GM18873 (cell line): ENCODE results near the gene FRRS1L.
"Not testable (repeated sequence)": the region's sequence is repeated elsewhere in the genome, so short reads cannot be mapped to it uniquely, and the experiment has no call there.

Experiments
- ATAC-seq: cut with Tn5 transposase; IDR thresholded peaks from one replicate; pipeline ENCODE4 v1.9.1; 2021; ENCODE audit warnings: mild to moderate bottlenecking, moderate library complexity, moderate number of reproducible peaks; ENCODE audit not compliant: unreplicated experiment, low FRiP score

The FRRS1L gene

GRCh38 chr9:109139851-109140250 is 27.2 kb downstream of the FRRS1L start:
- no peak for ATAC-seq

- ATAC-seq = no peak
These were observed 28.6 kb downstream of the FRRS1L start for GRCh38 chr9:109138421-109138820.

GRCh38 chr9:109134167-109134578 is 32.9 kb downstream of the FRRS1L start:
- no peak for ATAC-seq

DNA sequence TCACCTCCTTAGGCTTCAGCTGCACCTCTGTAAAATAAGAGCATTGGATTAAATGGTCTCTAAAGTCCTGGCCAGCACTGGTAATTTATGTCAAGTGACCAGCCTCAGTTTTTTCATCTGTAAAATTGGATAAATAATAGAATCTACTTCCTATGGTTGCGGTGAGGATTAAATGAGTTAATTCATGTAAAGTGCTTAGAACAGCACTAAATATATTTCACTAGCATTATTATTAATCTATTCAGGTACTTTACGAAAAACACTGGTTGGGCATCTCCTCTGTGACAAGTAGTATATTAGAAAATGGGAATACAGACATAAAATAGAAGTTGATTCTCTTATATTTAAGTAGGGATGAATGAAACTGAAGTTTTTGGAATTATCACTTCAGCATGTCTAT is 33.5 kb downstream of the FRRS1L start:
- no peak for ATAC-seq

DNA sequence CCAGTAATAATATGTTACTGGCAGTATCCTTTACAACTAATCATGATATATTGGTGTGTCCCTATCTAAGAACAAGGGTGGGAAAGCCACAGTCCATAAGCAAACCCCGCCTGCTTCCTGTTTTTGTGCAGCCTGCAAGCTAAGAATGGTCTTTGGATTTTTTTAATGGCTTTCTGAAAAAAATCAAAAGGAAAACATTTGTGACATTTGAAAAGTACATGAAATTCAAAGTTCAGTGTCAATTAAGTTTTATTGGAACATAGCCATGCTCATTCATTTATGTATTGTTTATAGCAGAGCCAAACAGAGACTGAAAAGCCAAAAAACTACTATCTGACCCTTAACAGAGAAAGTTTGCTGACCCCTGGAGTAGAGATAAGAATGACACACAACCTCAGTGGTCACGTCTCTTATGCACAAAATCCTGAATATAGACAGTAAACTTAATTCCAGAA is 34.5 kb downstream of the FRRS1L start:
- ATAC-seq = no peak

- no peak for ATAC-seq
These were observed 37.4 kb downstream of the FRRS1L start for GRCh38 chr9:109129470-109130197.

GRCh38 chr9:109126671-109127070 is 40.4 kb downstream of the FRRS1L start:
- ATAC-seq = not testable (repeated sequence)

DNA sequence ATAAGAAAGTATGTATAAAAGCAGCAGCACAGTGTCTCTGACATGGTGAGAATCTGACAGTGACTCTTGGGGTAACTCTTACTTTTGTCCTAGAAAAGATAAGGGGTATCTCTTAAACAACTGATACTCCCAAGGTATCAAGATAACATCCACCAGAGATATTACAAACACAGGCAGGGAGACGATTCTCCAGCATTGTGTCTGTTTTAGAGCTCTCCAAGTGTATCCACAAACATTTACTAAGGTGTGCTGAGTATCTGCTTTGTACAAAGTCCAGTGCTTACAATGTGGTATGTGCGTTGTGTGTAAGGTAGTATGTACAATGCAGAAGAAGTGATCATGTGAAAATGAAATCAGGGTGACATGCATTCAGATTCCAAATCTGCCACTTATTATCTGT is 42.9 kb downstream of the FRRS1L start:
- ATAC-seq = no peak

- peak; percentile 30 for ATAC-seq
These were observed 44.1 kb downstream of the FRRS1L start for GRCh38 chr9:109122726-109123621.

GRCh38 chr9:109121232-109121796 is 45.7 kb downstream of the FRRS1L start:
- no peak for ATAC-seq

GRCh38 chr9:109120204-109120789 is 46.8 kb downstream of the FRRS1L start:
- ATAC-seq = no peak

DNA sequence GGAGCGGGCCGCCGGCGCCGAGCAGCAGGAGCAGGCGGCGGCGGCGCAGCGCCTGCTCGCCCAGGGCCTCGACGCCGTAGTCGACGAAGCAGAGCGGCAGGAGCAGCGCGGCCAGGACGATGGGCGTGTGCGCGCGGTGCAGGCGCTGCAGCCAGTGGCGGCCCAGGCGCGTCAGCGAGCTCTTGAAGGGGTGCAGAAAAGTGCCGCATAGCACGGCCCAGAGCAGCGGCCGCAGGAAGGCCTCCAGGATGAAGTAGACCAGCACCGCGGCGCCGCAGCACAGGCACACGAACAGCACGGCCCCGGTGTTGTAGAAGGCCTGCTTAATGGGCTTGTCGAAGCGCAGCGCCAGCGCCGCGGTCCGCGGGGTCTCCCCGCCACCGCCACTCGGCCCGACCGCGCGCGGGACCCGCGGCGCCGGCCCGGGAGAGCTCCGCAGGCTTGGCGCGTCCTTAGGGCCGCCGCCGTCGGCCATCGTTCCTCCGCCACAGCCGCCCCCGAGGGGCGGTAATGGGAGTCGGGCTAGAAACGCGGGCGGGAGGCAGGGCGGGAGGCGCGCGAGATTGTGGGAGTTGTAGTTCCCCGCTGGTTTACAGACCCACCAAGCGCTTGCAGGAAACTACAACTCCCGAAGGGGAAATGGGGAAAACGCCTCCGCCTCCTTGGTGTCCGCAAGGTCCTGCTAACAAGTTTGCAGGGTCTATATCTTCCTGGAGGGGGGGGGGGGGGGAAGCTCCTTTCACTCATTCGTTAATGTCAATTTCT is 47.4 kb downstream of the FRRS1L start, which contains the start of gene TMEM245:
Gene TMEM245, minus strand, starts transcription at position 509 of the 765 bp plus-strand sequence. Its CDS starts 34 bp downstream, at position 475.
- ATAC-seq = peak; percentile 91

- peak; percentile 4 for ATAC-seq
These were observed 48.1 kb downstream of the FRRS1L start for GRCh38 chr9:109118808-109119438.

DNA sequence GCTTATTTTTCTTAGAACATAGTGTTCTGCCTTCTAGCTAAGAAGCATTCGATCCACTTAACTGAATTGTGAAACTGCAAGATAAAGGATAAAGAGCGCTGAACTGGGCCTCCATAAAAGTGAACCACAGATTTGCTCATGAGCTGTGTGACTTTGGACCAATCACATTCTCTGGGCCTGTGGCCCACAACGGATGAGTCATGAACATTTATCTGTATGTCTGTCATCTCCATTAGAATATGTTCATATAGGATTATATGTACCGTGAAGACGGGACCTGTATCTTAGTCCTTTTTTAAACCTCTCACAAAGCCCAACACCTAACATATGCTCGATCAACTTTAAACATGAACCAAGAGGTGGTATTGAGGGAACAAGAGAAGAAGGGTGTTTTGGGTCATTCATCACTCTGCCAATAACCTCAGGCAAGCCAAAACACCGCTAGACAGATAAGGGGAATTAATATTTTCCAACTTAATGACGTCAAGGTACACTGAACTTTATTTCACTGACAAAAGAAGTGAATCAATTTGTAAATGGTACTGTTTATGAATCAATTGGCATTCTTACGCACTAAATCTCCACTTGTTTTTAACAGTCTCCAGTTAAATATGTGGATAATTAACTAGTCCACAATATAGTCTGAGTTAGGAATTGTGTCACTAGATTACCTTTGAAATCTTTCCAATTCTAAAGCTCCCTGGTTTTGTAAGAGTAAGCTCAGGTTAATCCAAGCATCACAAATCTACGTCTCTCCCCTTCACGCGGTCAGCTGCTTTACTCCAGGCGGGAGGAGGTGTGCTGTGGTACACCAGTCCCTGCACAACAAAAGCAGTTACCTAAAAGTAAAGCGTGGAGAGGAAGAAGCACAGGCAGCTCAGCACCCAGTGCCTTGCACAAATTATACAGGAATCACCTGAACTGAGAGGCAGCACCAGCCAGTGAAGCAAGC is 48.9 kb downstream of the FRRS1L start:
- no peak for ATAC-seq

GRCh38 chr9:109115931-109116526 is 51.0 kb downstream of the FRRS1L start:
- ATAC-seq = no peak

DNA sequence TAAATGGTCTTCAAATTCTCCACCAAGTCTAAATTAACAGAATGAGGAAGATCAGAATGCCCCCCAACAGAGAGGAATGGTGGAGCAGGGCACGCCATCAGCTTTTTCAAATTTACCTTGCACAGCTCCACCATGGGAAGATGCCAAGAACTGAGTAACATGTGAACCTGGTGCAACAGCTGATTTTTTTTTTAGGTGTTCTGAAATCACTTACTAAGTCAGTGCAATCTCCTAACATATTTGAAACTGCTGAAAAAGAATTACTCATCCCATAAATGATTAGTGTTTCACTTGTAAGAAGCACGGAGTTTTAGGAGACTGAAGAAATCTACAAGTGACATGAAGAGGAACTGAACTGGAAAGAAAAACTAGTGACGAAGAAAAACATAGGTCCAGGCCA is 52.4 kb downstream of the FRRS1L start:
- ATAC-seq = no peak

DNA sequence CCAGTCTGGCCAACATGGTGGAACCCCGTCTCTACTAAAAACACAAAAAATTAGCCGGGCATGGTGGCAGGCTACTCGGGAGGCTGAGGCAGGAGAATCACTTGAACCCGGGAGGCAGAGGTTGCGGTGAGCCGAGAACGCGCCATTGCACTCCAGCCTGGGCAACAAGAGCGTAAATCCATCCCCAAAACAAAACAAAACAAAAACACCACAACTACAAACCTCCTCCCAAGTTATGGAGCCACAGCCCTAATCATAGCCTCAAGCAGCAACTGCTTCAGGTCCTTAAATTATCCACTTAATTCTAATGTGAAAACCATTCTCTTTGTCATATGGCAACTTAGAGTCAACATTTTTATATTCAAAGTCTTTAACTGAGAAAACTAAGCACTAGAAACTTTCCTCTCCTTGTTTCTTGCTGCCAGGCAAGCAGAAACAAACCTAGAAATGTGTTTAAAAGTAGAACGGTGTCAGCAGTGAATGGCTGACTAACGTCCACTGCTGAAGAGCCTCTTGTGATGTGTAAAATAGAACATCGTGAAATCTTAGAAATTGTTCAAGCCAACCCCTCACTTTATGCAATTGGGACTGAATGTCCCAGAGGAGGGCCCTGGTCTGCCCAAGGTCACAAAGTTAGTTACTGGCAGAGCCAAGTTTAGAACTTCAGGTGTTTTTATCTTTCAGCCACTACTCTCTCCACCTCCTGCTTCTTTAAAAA is 53.0 kb downstream of the FRRS1L start:
- ATAC-seq = no peak
